ENCODE data around the gene ARHGAP21. TPM values are rescaled to one million over a fixed set of nuclear protein-coding genes. Genes with fewer than 3 reads are reported as not detected.

Gene ARHGAP21
- total RNA-seq, 4 donors from 2014 or later: 25.9 to 43.4 (median 34.3) TPM

DNA sequence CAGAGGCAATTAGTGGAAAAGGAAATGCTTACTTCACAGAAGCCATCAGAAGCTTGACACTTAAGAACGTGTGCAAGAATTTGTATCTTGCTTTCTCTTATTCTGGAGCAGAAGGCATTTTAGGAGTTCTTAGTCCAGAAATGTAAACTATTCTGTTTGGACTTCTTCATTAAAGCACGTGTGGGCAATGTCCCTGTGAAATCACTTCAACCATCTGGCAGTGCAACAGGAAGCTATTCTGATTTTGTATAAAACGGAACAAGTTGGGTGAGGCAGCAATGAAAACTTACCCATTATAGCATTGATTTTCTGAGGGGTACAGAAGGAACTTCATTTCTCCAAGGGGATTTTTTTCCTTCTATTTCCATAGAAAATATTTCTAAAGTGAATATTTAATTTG lies 21.3 kb upstream of the ARHGAP21 start:
- TF ChIP-seq POLR2A (IDR thresholded peaks at IDR 0.05): no peak
- no peak for TF ChIP-seq POLR2AphosphoS5 (IDR thresholded peaks at IDR 0.05)
- TF ChIP-seq CTCF (IDR thresholded peaks at IDR 0.05): no peak
- no peak for TF ChIP-seq EP300 (IDR thresholded peaks at IDR 0.05)
- no peaks in the 10 kb centered on the region for H3K36me3 ChIP-seq
- H3K27ac ChIP-seq: no peak overlapping the region
- 12% methylated on average over 3 of the region's 3 CpGs for WGBS
- H3K4me1 ChIP-seq: no peaks in the 10 kb centered on the region
- no peak for DNase-seq (ENCODE audit: low spot score in 2 of 2)
- no peaks in the 10 kb centered on the region for H3K9me3 ChIP-seq
- no peak overlapping the region for H3K4me3 ChIP-seq
- no peaks in the 10 kb centered on the region for H3K27me3 ChIP-seq

- no peak for DNase-seq (ENCODE audit: low spot score in 2 of 2)
- H3K27ac ChIP-seq: no peak overlapping the region
- no peaks in the 10 kb centered on the region for H3K36me3 ChIP-seq
- TF ChIP-seq EP300 (IDR thresholded peaks at IDR 0.05) (no peak), POLR2AphosphoS5 (IDR thresholded peaks at IDR 0.05) (no peak), CTCF (IDR thresholded peaks at IDR 0.05) (no peak), POLR2A (IDR thresholded peaks at IDR 0.05) (no peak)
- WGBS: 88% methylated on average over 1 of the region's 1 CpG
- no peaks in the 10 kb centered on the region for H3K4me1 ChIP-seq
- H3K9me3 ChIP-seq: no peaks in the 10 kb centered on the region
- no peaks in the 10 kb centered on the region for H3K27me3 ChIP-seq
- H3K4me3 ChIP-seq: no peak overlapping the region
These were observed 17.0 kb upstream of the ARHGAP21 start for GRCh38 chr10:24740714-24741113.

- no peak overlapping the region for H3K27ac ChIP-seq
- H3K9me3 ChIP-seq: no peaks in the 10 kb centered on the region
- no peaks in the 10 kb centered on the region for H3K36me3 ChIP-seq
- no peak for DNase-seq (ENCODE audit: low spot score in 2 of 2)
- H3K4me1 ChIP-seq: no peaks in the 10 kb centered on the region
- no peaks in the 10 kb centered on the region for H3K27me3 ChIP-seq
- TF ChIP-seq CTCF (IDR thresholded peaks at IDR 0.05): no peak
- TF ChIP-seq POLR2A (IDR thresholded peaks at IDR 0.05): no peak
- no peak for TF ChIP-seq POLR2AphosphoS5 (IDR thresholded peaks at IDR 0.05)
- no peak for TF ChIP-seq EP300 (IDR thresholded peaks at IDR 0.05)
- H3K4me3 ChIP-seq: no peak overlapping the region
These were observed 13.3 kb upstream of the ARHGAP21 start for GRCh38 chr10:24737001-24737400.

DNA sequence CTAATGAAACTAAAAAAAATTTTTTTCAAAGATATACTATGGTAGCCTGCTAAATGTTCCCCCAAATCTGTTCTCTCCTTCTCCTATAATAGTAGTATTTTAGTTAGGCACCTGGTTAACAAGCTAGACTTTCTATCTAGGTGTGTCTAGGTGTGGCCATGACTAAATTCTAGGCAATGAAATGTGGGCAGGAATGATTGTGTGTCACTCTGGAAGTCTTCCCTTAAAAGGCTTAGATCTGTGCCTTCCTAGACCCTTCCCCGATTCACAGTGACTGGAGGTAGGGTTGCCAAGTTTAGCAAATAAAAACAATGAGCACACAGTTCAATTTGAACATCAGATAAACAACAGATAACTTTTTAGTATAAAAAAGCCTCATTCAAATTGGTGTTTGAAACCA lies 8.3 kb upstream of the ARHGAP21 start:
- Histone ChIP-seq H3K9me3 (no peaks in the 10 kb centered on the region), H3K27ac (no peak overlapping the region), H3K27me3 (no peaks in the 10 kb centered on the region), H3K4me3 (no peak overlapping the region), H3K36me3 (no peaks in the 10 kb centered on the region), H3K4me1 (no peaks in the 10 kb centered on the region)
- TF ChIP-seq POLR2A (IDR thresholded peaks at IDR 0.05) (no peak), EP300 (IDR thresholded peaks at IDR 0.05) (no peak), POLR2AphosphoS5 (IDR thresholded peaks at IDR 0.05) (no peak), CTCF (IDR thresholded peaks at IDR 0.05) (no peak)
- 75% methylated on average over 1 of the region's 1 CpG for WGBS
- no peak for DNase-seq (ENCODE audit: low spot score in 2 of 2)

DNA sequence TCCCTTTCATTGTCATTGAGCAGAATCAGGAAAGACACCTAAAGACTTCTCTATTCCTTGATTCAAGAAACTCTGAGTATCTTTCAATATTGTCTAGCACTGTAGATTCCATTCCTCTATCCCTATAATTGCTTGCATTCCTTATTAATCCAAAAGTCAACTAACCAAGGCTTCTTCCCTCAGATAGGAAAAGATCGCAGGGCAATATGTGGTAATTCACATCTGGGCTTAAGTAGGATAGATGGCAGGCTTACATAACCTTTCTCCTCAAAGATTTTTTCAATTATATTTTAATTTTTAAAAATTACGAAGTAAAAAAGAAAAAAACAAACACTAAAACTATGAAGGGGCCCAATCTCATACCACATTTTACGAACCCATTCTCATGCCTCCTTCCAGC lies 7.1 kb upstream of the ARHGAP21 start:
- TF ChIP-seq EP300 (IDR thresholded peaks at IDR 0.05) (no peak), POLR2A (IDR thresholded peaks at IDR 0.05) (no peak), CTCF (IDR thresholded peaks at IDR 0.05) (no peak), POLR2AphosphoS5 (IDR thresholded peaks at IDR 0.05) (no peak)
- Histone ChIP-seq H3K27ac (no peak overlapping the region), H3K27me3 (no peaks in the 10 kb centered on the region), H3K9me3 (no peaks in the 10 kb centered on the region), H3K36me3 (no peaks in the 10 kb centered on the region), H3K4me1 (no peaks in the 10 kb centered on the region), H3K4me3 (no peak overlapping the region)
- WGBS: 75% methylated on average over 3 of the region's 3 CpGs
- no peak for DNase-seq (ENCODE audit: low spot score in 2 of 2)
